K562 (cell line): ENCODE data around the gene TCOF1. TPM values are rescaled to one million over a fixed set of nuclear protein-coding genes. Genes with fewer than 3 reads are reported as not detected.

ENCODE experiments used
- DEAF1 ChIP-seq: fragments of 450-650 bp; formaldehyde crosslinking; IDR thresholded peaks from 2 replicates; pipeline ENCODE4 v1.4.0; 2020; ENCODE audit warnings: mild to moderate bottlenecking, moderate library complexity
- E2F5 ChIP-seq: sonication (generic); formaldehyde crosslinking; IDR thresholded peaks from 2 replicates; pipeline ENCODE4 v1.8.0; 2022; ENCODE audit warnings: mild to moderate bottlenecking, missing genetic modification reagents
- ETV6 ChIP-seq, 3 experiments: fragments of 150-350 bp in 1 of 3; sonication (generic) in 1 of 3; formaldehyde crosslinking in 1 of 3; IDR thresholded peaks; 2 replicates each; pipeline versions ENCODE4 v1.6.1 to v1.8.0; 2014 to 2022; ENCODE audit warnings: borderline replicate concordance in 2 of 3, low read depth in 2 of 3, antibody characterized with exemption in 1 of 3, low read length in 1 of 3, mild to moderate bottlenecking in 1 of 3, missing genetic modification reagents in 1 of 3
- FOXJ3 ChIP-seq: sonication (generic); formaldehyde crosslinking; IDR thresholded peaks from 2 replicates; pipeline ENCODE4 v1.4.0; 2020; ENCODE audit warnings: mild to moderate bottlenecking, missing genetic modification reagents
- GATAD2A ChIP-seq: fragments of 450-650 bp; IDR thresholded peaks from 2 replicates; pipeline ENCODE4 v1.6.1; 2017
- GATAD2B ChIP-seq: fragments of 450-650 bp; IDR thresholded peaks from 2 replicates; pipeline ENCODE4 v1.6.1; 2017; ENCODE audit warnings: mild to moderate bottlenecking, borderline replicate concordance
- HNRNPH1 ChIP-seq: fragments of 200-400 bp; formaldehyde crosslinking; optimal IDR thresholded peaks from 2 replicates; pipeline ENCODE3; 2017; ENCODE audit warnings: low read depth, mild to moderate bottlenecking, low read length, moderate library complexity
- HNRNPUL1 ChIP-seq: fragments of 200-400 bp; formaldehyde crosslinking; IDR thresholded peaks from 2 replicates; pipeline ENCODE4 v1.6.1; 2017; ENCODE audit warnings: low read length
- ID3 ChIP-seq, 2 experiments: fragments of 250-450 bp in 1 of 2; fragments of 450-650 bp in 1 of 2; sonication (Bioruptor Pico) in 1 of 2; IDR thresholded peaks; 2 replicates each; pipeline versions ENCODE4 v1.6.1 to v1.8.0; 2016 to 2021; ENCODE audit warnings: mild to moderate bottlenecking in 2 of 2, moderate library complexity in 2 of 2, missing compliant biosample characterization in 1 of 2, missing genetic modification characterization in 1 of 2
- PREB ChIP-seq: sonication (generic); formaldehyde crosslinking; IDR thresholded peaks from 2 replicates; pipeline ENCODE4 v1.8.1; 2023; ENCODE audit warnings: mild to moderate bottlenecking, missing genetic modification reagents
- SMC3 ChIP-seq: conservative IDR thresholded peaks from 2 replicates; pipeline ENCODE4 v1.6.1; 2011; ENCODE audit warnings: low read depth, low read length, improper control_type of control experiment; ENCODE audit not compliant: insufficient read depth
- SNIP1 ChIP-seq: fragments of 450-650 bp; IDR thresholded peaks from 2 replicates; pipeline ENCODE4 v1.7.1; 2017; ENCODE audit warnings: low read depth, mild to moderate bottlenecking
- SPI1 ChIP-seq: IDR thresholded peaks from 2 replicates; pipeline ENCODE4 v1.6.1; 2011; ENCODE audit warnings: low read depth, low read length, control low read depth, borderline replicate concordance
- ZBTB7A ChIP-seq: IDR thresholded peaks from 2 replicates; pipeline ENCODE4 v1.6.1; 2011; ENCODE audit warnings: low read depth, mild to moderate bottlenecking, low read length, moderate library complexity, borderline replicate concordance; ENCODE audit not compliant: control insufficient read depth
- ZNF121 ChIP-seq: sonication (generic); formaldehyde crosslinking; conservative IDR thresholded peaks from 2 replicates; pipeline ENCODE4 v1.8.0; 2022; ENCODE audit warnings: missing genetic modification reagents
- ZNF518B ChIP-seq: fragments of 250-450 bp; sonication (Bioruptor Pico); IDR thresholded peaks from 2 replicates; pipeline ENCODE4 v1.5.0; 2021; ENCODE audit warnings: mild to moderate bottlenecking, moderate library complexity
- ZNF780A ChIP-seq: fragments of 250-450 bp; sonication (Bioruptor Pico); IDR thresholded peaks from 2 replicates; pipeline ENCODE4 v1.5.0; 2021; ENCODE audit warnings: mild to moderate bottlenecking
- polyA plus RNA-seq, 8 experiments: library from polyadenylated mRNA; depleted of rRNA in 4 of 8; stranded (reverse) in 5 of 8; unstranded in 3 of 8; fragments of >200 nt; fragmentation: Nextera tagmentation in 2 of 8; fragmentation: Illumina TruSeq in 1 of 8; extraction: Ambion mirVana in 2 of 8; extraction: Trizol in 1 of 8; gene quantifications; 2 replicates each; pipeline versions ENCODE4 v1.2.1 to v1.2.3, GENCODE V29; 2011 to 2014; ENCODE audit warnings: inconsistent platforms in 1 of 8, missing spikeins in 1 of 8
- total RNA-seq, 7 experiments: library from RNA; depleted of rRNA in 6 of 7; stranded (reverse); fragments of >200 nt in 6 of 7; fragmentation: Illumina TruSeq in 2 of 7; extraction: Trizol in 2 of 7; gene quantifications; 2 replicates each; pipeline versions ENCODE4 v1.2.1 to v1.2.3, GENCODE V29; 2011 to 2021; ENCODE audit warnings: low replicate concordance in 1 of 7

TCOF1 gene
- total and polyA plus RNA-seq, 9 of the 15 experiments (the other 6 are each of a cell fraction or from before 2014, with no cell fraction given): 9.8 to 134 (median 61.7) TPM

GRCh38 chr5:150357326-150358260 lies at the start of gene TCOF1 (continued):
- TF ChIP-seq GATAD2B (no peak), SNIP1 (no peak), ZNF518B (CRISPR knock-in tag) (no peak), HNRNPH1 (no peak), ZNF780A (CRISPR knock-in tag) (no peak), GATAD2A (0 out of 2 replicates have a peak, but pooled peaks have one; percentile 27), FOXJ3 (CRISPR knock-in tag) (no peak), SPI1 (peak; percentile 61), PREB (CRISPR knock-in tag) (no peak), ETV6 (IDR thresholded peaks at IDR 0.05; ENCODE audit: borderline replicate concordance in 1 of 2, low read depth in 2 of 2, low read length in 1 of 2) (no peak), ETV6 (CRISPR knock-in tag; IDR thresholded peaks at IDR 0.05; ENCODE audit: borderline replicate concordance) (no peak), ID3 (CRISPR knock-in tag; IDR thresholded peaks at IDR 0.05) (no peak), ID3 (tag; IDR thresholded peaks at IDR 0.05) (no peak), ZBTB7A (peak; percentile 95), HNRNPUL1 (no peak), ZNF121 (CRISPR knock-in tag) (no peak), E2F5 (0 out of 2 replicates have a peak, but pooled peaks have one; percentile 70), SMC3 (no peak), DEAF1 (CRISPR knock-in tag) (no peak)
